T-helper 2 cell (primary cell): ENCODE data around the gene ORM2.
"Not testable (repeated sequence)": the region's sequence is repeated elsewhere in the genome, so short reads cannot be mapped to it uniquely, and the experiment has no call there.

Source experiments
- DNase-seq, 5 experiments: peaks; one replicate each; pipeline versions ENCODE4 v3.0.0 to v3.0.0-alpha.2; 2012 to 2022
- total RNA-seq, 2 donors: gene quantifications; one replicate each; lab custom pipeline; 2026; lab: John Stamatoyannopoulos, UW

The ORM2 gene
- 0 reads per million in 2 donors for total RNA-seq

- DNase-seq = not testable (repeated sequence)
Measured at GRCh38 chr9:114329625-114330022, at the start of gene ORM2. ORM2 (plus strand) TSS chr9:114329869; CDS start chr9:114329905, 36 bp downstream.

GRCh38 chr9:114280636-114281472 is 48.8 kb upstream of the ORM2 start:
- no peak for DNase-seq

DNA sequence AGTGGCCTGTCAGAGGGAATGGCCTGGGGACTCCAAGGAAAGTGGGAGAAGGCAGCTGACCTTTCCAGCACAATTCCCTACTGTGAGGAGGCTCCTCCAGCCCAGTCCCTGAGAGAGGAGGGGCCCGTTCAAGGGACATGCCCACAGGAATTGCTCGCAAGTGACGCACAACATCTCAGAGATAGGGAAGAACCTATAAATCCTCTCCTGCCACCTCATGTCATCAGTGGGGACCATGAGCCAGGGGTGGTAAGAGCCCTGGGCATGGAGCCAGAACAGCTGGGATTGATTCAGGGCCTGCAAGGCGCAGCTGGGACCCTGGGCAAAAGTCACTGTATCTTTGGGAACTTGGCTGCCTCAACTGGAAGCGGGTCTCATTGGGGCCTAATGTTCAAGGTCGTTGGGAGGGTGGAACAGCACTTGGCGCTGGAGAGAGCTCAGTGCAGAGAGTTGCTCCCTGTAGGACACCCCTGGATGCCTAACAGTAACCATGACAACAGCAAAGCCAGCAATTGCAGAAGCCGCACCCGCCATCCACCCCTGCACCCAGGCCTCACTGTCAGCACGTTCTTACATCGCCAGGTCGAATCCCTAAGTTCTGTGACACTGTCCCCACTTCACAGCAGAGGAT is 48.1 kb upstream of the ORM2 start:
- no peak for DNase-seq

GRCh38 chr9:114282104-114282485 is 47.6 kb upstream of the ORM2 start:
- no peak for DNase-seq

DNA sequence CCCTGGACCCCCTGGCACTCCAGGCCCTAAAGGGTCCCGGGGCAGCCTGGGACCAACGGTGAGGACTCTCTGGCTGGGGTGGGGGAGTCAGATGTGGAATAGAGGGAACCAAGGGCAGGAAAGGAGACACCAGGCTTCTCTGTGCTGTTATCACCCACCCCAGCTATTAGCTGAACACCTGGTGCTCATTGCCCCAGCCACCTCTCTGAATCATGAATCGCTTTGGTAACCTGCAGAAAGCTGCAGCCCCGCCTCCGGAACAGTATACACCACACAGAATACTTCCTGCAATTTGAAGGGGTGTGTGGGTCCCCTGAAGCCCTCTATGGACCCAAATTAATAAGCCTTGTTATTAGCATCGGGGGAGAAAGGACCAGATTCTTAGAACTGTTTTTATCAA is 47.2 kb upstream of the ORM2 start:
- DNase-seq = no peak

DNA sequence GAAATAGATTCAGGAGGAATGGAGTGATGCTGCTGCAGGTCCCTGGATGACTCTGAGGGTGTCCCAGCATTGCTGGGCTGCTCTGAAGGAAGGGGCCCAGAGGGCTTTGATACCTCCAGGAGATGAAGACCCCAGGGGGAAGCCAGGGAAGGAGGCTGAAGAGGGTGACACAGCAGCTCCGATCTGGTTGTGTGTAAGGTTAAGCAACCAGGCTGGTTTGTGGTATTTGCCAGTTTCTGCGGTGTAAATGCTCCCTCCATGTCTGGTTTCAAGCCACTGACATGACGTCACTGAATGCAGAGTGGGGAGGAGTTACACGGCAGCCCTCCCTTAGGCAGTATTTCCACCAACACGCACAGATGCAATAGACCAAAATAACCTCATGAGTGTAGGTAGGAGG is 46.7 kb upstream of the ORM2 start:
- DNase-seq = peak in 1 of 5 experiments; percentile 59

- no peak for DNase-seq
Measured at GRCh38 chr9:114283551-114284111, 46.0 kb upstream of the ORM2 start.

GRCh38 chr9:114284316-114285060 is 45.2 kb upstream of the ORM2 start:
- no peak for DNase-seq

DNA sequence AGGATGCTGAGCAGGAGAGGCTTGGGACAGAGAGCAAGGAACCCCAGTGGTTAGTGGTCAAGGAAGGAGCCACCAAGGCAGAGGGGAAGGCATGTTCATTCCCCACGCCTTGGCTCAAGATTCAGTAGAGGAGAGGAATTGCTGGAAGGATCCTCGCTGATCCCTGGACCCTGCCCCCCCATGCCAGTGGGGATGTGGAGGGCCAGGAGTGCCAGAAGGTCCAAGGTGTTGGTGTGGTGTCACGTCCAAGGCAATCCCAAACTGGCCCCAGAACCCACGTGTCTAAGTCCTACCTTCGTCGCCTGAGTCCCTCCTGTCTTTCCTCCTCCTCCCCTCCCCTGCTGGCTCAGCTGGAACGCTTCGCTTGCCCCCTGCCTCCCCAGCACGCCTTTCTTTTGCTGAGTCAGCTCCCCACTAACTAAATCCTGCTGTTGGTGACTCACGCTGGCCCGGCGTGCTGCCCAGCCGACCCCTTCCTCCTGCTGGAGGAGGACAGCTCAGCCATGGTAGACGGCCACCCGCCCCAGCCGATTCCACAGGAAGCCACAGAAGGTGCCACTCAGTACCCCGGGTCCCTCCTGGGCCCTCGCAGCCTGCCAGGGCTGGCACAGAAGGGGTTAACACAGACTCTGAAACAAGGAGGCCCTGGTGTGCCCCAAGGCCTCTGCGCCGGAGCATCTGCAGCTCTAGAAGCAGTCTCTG is 44.4 kb upstream of the ORM2 start:
- DNase-seq = no peak

DNA sequence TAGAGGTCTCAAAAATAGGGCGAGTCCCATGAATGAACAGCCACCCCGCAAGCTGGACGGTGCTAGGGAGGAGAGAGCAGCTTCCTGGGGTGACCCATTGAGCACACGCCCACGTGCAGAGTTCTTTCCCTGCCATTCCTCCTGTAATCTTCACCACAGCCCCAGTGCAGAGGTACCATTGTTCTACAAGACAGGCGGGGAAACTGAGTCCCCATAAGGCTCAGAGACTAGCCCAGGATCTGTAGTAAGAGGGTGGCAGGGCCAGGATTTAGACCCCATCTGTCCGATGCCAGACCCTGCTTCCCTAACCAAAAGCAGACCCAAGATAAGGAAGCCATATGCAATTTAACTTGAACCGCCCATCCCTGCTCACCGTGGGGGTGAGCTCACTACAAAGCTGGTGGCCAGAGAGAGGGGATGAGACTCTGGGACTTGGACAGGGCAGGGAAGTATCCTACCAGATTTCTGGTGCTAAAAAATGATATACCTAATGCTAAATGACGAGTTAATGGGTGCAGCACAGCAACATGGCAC is 43.5 kb upstream of the ORM2 start:
- DNase-seq = no peak

DNA sequence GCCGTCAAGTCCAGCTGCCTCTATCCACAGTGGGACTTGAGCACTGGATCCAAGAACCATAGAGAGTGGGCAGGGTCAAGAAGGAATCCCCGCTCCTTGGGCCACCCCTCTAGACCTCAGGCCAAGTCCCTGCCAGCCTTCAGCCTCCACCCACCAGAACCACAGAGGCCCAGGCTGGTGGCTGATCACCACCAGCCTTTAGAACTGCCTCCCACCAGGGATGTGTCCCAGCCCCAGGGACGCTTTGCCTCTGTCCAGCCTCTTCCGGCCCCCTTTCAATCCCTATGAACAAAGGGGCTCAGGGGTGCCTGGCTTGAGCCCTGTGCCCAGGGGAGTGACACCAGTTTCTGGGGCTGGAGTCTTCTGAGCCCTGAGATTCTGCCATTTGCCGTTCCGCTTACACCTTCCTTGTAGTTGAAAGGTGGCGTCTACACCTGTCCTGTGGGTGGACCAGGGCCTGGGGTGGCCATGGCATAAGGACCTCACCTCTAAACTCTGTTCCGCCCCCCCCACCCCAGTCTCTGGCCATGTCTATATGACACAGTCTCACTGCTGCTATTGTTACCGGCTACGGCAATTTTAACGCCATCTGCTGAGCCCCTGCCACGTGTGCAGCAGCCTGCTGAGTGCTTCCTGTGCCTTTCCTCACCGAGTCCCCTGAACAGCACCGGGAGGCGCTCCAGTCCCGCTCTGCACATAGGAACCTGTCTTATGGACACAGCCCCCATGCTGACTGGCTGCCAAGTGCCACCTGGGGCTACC is 42.5 kb upstream of the ORM2 start:
- no peak for DNase-seq

- DNase-seq = no peak
Measured at GRCh38 chr9:114287763-114288192, 41.9 kb upstream of the ORM2 start.

- DNase-seq = no peak
Measured at GRCh38 chr9:114288193-114289091, 41.2 kb upstream of the ORM2 start.

DNA sequence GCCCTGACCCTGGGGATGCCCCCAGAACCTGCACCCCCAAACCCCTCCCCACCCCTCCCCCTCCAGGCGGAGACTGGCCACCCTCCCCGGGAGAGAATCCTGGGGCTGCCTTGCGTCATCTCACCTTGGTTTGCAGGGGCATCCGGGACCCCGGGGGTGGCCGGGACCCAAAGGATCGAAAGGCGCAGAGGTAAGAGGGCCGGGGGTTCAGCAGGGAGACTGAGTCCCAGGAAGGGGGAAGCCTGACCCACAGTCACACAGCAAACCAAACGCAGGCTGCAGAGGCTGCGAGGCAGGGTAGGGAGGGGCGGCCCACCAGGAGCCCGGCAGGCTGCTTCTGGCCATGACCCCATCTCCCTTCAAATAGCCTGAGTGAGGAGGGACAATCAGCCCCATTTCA is 40.6 kb upstream of the ORM2 start:
- DNase-seq = no peak

GRCh38 chr9:114289571-114290481 is 39.8 kb upstream of the ORM2 start:
- no peak for DNase-seq

DNA sequence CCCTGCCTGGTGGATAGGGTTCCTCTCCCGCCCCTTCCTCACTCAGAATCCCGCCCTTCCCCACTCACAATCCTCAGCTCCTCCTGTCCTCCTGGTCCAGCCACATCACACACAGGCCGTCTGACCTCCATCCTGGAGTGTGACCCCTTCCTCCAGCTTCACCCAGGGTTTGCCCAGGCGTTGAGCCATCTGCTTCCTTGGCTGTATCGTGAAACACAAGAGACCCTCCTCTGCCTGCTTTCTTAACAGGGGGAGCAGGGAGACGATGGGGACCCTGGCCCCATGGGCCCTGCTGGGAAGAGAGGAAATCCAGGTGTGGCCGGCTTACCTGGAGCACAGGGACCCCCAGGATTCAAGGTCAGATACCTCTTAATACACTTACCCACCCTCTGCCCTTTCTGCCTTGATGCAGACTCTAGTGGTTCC is 39.1 kb upstream of the ORM2 start:
- no peak for DNase-seq

DNA sequence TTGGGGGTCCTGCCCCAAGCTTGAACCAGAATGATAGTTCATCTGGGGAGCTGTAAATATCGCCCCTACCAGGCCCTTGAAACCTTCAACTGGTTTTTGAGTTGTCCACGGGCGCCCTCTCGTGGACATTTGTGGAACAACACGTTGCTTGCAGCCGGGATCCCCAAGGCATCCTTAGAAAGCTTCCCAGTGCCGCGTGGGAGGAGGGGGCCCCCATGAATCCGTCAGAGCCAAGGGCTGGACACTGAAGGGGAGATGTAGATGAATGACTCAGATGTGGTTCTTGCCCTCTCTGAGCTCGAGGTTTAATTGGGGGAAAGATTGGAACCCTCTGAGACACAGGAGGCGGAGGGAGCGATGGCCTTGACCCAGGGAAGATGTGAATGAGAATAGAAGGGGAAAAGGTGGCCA is 38.6 kb upstream of the ORM2 start:
- DNase-seq = peak; percentile 25 to 57 (median 52)

- no peak for DNase-seq
Measured at GRCh38 chr9:114291886-114292590, 37.6 kb upstream of the ORM2 start.
